Right renal pelvis (tissue), 4 donors: ENCODE measurements around the gene MRO. TPM values are rescaled to one million over a fixed set of nuclear protein-coding genes. Genes with fewer than 3 reads are reported as not detected.

Source experiments
- DNase-seq, 4 donors: peaks; one replicate each; pipeline ENCODE4 v3.0.0-alpha.2; 2013; ENCODE audit warnings: low read depth in 4 of 4, low spot score in 3 of 4, missing footprints in 1 of 4
- polyA plus RNA-seq, 4 donors: library from polyadenylated mRNA; unstranded; fragments of 120-200 nt; gene quantifications; one replicate each; pipeline ENCODE4 v1.2.1, GENCODE V29; 2013; ENCODE audit not compliant: insufficient read length in 4 of 4

MRO gene
- polyA plus RNA-seq, 4 donors, result 2.0 to 3.0 (median 2.9) TPM

- DNase-seq, result peak in 1 of 4 donors; percentile 24
Observed at GRCh38 chr18:50748243-50749229, 71.3 kb downstream of the MRO start.

- no peak for DNase-seq
Observed at GRCh38 chr18:50747849-50748242, 72.0 kb downstream of the MRO start.

GRCh38 chr18:50745945-50746344 is 73.9 kb downstream of the MRO start:
- DNase-seq, result no peak

Other genes with a start within 250 kb of the MRO start
- gene ME2, start 59.1 kb upstream of the MRO start, polyA plus RNA-seq, result 10 to 100 TPM; 33.4 to 39.4 (median 38.9) TPM
- gene ELAC1, start 148.0 kb upstream of the MRO start, polyA plus RNA-seq, result 10 to 100 TPM; 15.5 to 18.5 (median 18.1) TPM
- 100 to 1,000 TPM; 151 to 206 (median 189) TPM for gene SMAD4, start 210.2 kb upstream of the MRO start, polyA plus RNA-seq